HepG2 (cell line): ENCODE results near the gene MIF. TPM values are rescaled to one million over a fixed set of nuclear protein-coding genes. Genes with fewer than 3 reads are reported as not detected.

Source experiments
- CBFB ChIP-seq: sonication (generic); formaldehyde crosslinking; IDR thresholded peaks from 2 replicates; pipeline ENCODE4 v1.4.0; 2020; ENCODE audit warnings: missing genetic modification reagents
- ELF3 ChIP-seq: IDR thresholded peaks from 2 replicates; pipeline ENCODE4 v1.6.1; 2016; ENCODE audit warnings: missing genetic modification reagents, missing compliant biosample characterization
- GATAD2A ChIP-seq: IDR thresholded peaks from 2 replicates; pipeline ENCODE4 v1.6.1; 2016
- HNRNPK ChIP-seq: fragments of 200-400 bp; formaldehyde crosslinking; IDR thresholded peaks from 2 replicates; pipeline ENCODE4 v1.6.1; 2018; ENCODE audit warnings: low read length, low read depth, moderate library complexity, mild to moderate bottlenecking; ENCODE audit not compliant: poor library complexity, severe bottlenecking
- HNRNPLL ChIP-seq: fragments of 200-400 bp; formaldehyde crosslinking; IDR thresholded peaks from 2 replicates; pipeline ENCODE4 v1.6.1; 2017; ENCODE audit warnings: mild to moderate bottlenecking, low read depth, low read length; ENCODE audit not compliant: poor library complexity, severe bottlenecking
- KLF15 ChIP-seq: sonication (generic); formaldehyde crosslinking; IDR thresholded peaks from 2 replicates; pipeline ENCODE4 v1.8.1; 2023; ENCODE audit warnings: borderline replicate concordance, mild to moderate bottlenecking, inconsistent platforms, missing genetic modification reagents, mixed read lengths
- NKX3-1 ChIP-seq: sonication (generic); formaldehyde crosslinking; IDR thresholded peaks from 2 replicates; pipeline ENCODE4 v1.5.0; 2020; ENCODE audit warnings: missing genetic modification reagents
- PHF20 ChIP-seq: sonication (generic); formaldehyde crosslinking; IDR thresholded peaks from 2 replicates; pipeline ENCODE4 v1.5.0; 2020; ENCODE audit warnings: mild to moderate bottlenecking, missing genetic modification reagents
- RAD21 ChIP-seq: fragments of 450-650 bp; formaldehyde crosslinking; IDR thresholded peaks from 2 replicates; pipeline ENCODE4 v1.5.0; 2020; ENCODE audit warnings: mild to moderate bottlenecking
- SAP130 ChIP-seq: IDR thresholded peaks from 2 replicates; pipeline ENCODE4 v1.6.1; 2016; ENCODE audit warnings: low read depth
- SETDB1 ChIP-seq: sonication (generic); formaldehyde crosslinking; IDR thresholded peaks from 2 replicates; pipeline ENCODE4 v1.5.1; 2020; ENCODE audit warnings: missing genetic modification reagents, mild to moderate bottlenecking, borderline replicate concordance
- SRF ChIP-seq: IDR thresholded peaks from 2 replicates; pipeline ENCODE4 v1.6.1; 2011; ENCODE audit warnings: mild to moderate bottlenecking, low read depth, low read length, moderate library complexity
- SYNCRIP ChIP-seq: fragments of 200-400 bp; formaldehyde crosslinking; IDR thresholded peaks from 2 replicates; pipeline ENCODE4 v1.6.1; 2018; ENCODE audit warnings: mild to moderate bottlenecking, low read depth, low read length; ENCODE audit not compliant: insufficient read depth
- ZNF101 ChIP-seq: sonication (generic); formaldehyde crosslinking; IDR thresholded peaks from 2 replicates; pipeline ENCODE4 v1.4.0; 2020; ENCODE audit warnings: mild to moderate bottlenecking, low read depth, missing genetic modification reagents, borderline replicate concordance
- ZNF24 ChIP-seq: fragments of 450-650 bp; IDR thresholded peaks from 2 replicates; pipeline ENCODE4 v1.6.1; 2017; ENCODE audit warnings: antibody characterized with exemption, mild to moderate bottlenecking
- ZNF329 ChIP-seq: sonication (generic); formaldehyde crosslinking; IDR thresholded peaks from 2 replicates; pipeline ENCODE4 v1.9.0; 2021; ENCODE audit warnings: low read depth, mild to moderate bottlenecking, missing genetic modification reagents
- ZNF362 ChIP-seq: sonication (generic); formaldehyde crosslinking; IDR thresholded peaks from 2 replicates; pipeline ENCODE4 v1.4.0; 2020; ENCODE audit warnings: missing genetic modification reagents, mild to moderate bottlenecking, borderline replicate concordance
- ZNF563 ChIP-seq: sonication (generic); formaldehyde crosslinking; IDR thresholded peaks from 2 replicates; pipeline ENCODE4 v1.8.0; 2022; ENCODE audit warnings: mild to moderate bottlenecking, moderate library complexity, missing genetic modification reagents
- ZNF644 ChIP-seq: IDR thresholded peaks from 2 replicates; pipeline ENCODE4 v1.6.1; 2016; ENCODE audit warnings: low read depth
- ZNF703 ChIP-seq: sonication (generic); formaldehyde crosslinking; IDR thresholded peaks from 2 replicates; pipeline ENCODE4 v1.5.1; 2020; ENCODE audit warnings: missing genetic modification reagents, mild to moderate bottlenecking, moderate library complexity, borderline replicate concordance
- ZSCAN22 ChIP-seq: sonication (generic); formaldehyde crosslinking; IDR thresholded peaks from 2 replicates; pipeline ENCODE4 v1.4.0; 2020; ENCODE audit warnings: mild to moderate bottlenecking, missing genetic modification reagents
- ZSCAN31 ChIP-seq: sonication (generic); formaldehyde crosslinking; IDR thresholded peaks from 2 replicates; pipeline ENCODE4 v1.5.0; 2020; ENCODE audit warnings: low read depth, mild to moderate bottlenecking, missing genetic modification reagents
- polyA plus RNA-seq, 8 experiments: library from polyadenylated mRNA; depleted of rRNA in 3 of 8; stranded (reverse) in 7 of 8; unstranded in 1 of 8; fragments of >200 nt; fragmentation: Illumina TruSeq in 4 of 8; extraction: Trizol in 4 of 8; gene quantifications; 2 replicates each; pipeline versions ENCODE4 v1.2.1 to v1.2.3, GENCODE V29; 2011 to 2016; ENCODE audit warnings: low read depth in 4 of 8, missing spikeins in 1 of 8, mixed read lengths in 1 of 8; ENCODE audit not compliant: insufficient read depth in 1 of 8
- total RNA-seq, 5 experiments: library from RNA; depleted of rRNA; stranded (reverse); fragments of >200 nt; fragmentation: Illumina TruSeq; extraction: Trizol; gene quantifications; 2 replicates each; pipeline ENCODE4 v1.2.3, GENCODE V29; 2016; ENCODE audit warnings: low read depth in 1 of 5
- TF ChIP-seq, protein P1 (sequence below): sonication (generic); formaldehyde crosslinking; IDR thresholded peaks from 2 replicates; pipeline ENCODE4 v1.5.0; 2020; ENCODE audit warnings: missing genetic modification reagents, mild to moderate bottlenecking, borderline replicate concordance
- TF ChIP-seq, protein P2 (sequence below): sonication (generic); formaldehyde crosslinking; IDR thresholded peaks from 2 replicates; pipeline ENCODE4 v1.8.0; 2023; ENCODE audit warnings: mild to moderate bottlenecking, missing genetic modification reagents
- TF ChIP-seq, protein P3 (sequence below): sonication (generic); formaldehyde crosslinking; IDR thresholded peaks from 2 replicates; pipeline ENCODE4 v1.4.0; 2020; ENCODE audit warnings: mild to moderate bottlenecking, missing genetic modification reagents, borderline replicate concordance

Gene MIF
- total and polyA plus RNA-seq, 2 of the 13 experiments (the other 11 are each of a cell fraction or from before 2014, with no cell fraction given): 634 to 675 TPM

DNA sequence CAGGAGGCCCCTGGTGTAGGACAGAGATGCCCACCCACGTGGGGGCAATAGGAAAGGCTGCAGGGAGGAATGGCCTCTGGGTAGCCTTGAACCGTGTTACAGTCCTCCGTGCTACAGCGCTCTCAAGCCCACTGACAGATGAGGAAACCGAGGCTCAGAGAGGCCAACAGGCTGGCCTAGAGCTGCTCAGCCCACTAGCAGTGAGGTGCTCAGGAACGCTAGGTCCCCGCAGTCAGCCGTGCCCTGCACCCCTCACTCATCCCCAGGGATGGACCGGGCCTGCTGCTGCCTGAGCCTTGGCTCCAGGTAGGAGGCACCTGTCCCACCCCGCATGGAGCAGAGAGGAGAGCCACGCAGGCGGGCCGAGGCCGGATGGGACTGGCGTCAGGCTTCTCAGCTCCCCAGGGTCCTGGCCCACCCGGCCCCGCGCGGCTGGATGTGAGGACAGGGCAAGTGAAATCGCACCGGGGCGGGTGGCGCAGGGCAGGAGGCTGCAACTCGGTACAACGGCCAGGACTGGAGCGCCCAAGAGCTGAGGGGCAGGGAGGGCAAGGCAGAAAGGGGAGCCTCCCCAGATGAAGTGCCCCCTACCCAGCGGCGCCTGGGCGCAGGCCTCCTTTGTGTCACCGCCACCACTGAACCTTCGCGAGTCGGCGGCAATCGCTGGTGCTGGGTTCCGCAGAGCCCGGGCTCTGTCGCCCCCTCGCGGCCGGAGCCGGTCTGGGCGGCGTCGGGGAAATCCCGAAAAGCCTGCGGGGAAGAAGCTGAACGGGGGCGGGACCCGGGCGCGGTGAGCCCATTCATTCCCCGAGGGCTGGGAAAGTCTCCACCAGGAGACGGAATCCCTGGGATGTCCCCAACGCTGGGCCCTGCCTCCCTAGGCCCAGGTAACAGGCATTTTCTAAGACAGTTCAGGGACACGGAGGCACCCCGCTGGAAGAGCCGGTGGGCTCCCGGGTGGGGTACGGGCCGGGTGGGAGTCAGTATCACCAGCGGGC, 44.9 kb upstream of the MIF start (continued):
- TF ChIP-seq HNRNPK (peak; percentile 17), CBFB (CRISPR knock-in tag) (0 out of 2 replicates have a peak, but pooled peaks have one; percentile 32), SRF (no peak), ZNF329 (no peak), ZNF24 (no peak), ELF3 (CRISPR knock-in tag) (peak; percentile 46), PHF20 (0 out of 2 replicates have a peak, but pooled peaks have one; percentile 28), NKX3-1 (CRISPR knock-in tag) (no peak), ZSCAN22 (no peak), SETDB1 (no peak), SAP130 (CRISPR knock-in tag) (peak; percentile 70), KLF15 (CRISPR knock-in tag) (no peak), RAD21 (CRISPR knock-in tag) (peak; percentile 99), HNRNPLL (no peak), ZNF101 (CRISPR knock-in tag) (no peak), ZNF703 (CRISPR knock-in tag) (no peak), ZNF644 (CRISPR knock-in tag) (no peak), ZSCAN31 (CRISPR knock-in tag) (no peak), GATAD2A (CRISPR knock-in tag) (peak; percentile 29; the same call in 1 of the 2 replicates), SYNCRIP (no peak), ZNF362 (CRISPR knock-in tag) (no peak; the same call in 1 of the 2 replicates), ZNF563 (CRISPR knock-in tag) (0 out of 2 replicates have a peak, but pooled peaks have one; percentile 11)
- TF ChIP-seq, protein P1, sequence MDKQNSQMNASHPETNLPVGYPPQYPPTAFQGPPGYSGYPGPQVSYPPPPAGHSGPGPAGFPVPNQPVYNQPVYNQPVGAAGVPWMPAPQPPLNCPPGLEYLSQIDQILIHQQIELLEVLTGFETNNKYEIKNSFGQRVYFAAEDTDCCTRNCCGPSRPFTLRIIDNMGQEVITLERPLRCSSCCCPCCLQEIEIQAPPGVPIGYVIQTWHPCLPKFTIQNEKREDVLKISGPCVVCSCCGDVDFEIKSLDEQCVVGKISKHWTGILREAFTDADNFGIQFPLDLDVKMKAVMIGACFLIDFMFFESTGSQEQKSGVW (CRISPR knock-in tag): no peak
- TF ChIP-seq, protein P2, sequence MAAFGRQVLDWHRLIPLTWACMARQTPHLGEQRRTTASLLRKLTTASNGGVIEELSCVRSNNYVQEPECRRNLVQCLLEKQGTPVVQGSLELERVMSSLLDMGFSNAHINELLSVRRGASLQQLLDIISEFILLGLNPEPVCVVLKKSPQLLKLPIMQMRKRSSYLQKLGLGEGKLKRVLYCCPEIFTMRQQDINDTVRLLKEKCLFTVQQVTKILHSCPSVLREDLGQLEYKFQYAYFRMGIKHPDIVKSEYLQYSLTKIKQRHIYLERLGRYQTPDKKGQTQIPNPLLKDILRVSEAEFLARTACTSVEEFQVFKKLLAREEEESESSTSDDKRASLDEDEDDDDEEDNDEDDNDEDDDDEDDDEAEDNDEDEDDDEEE (CRISPR knock-in tag): no peak
- TF ChIP-seq, protein P3, sequence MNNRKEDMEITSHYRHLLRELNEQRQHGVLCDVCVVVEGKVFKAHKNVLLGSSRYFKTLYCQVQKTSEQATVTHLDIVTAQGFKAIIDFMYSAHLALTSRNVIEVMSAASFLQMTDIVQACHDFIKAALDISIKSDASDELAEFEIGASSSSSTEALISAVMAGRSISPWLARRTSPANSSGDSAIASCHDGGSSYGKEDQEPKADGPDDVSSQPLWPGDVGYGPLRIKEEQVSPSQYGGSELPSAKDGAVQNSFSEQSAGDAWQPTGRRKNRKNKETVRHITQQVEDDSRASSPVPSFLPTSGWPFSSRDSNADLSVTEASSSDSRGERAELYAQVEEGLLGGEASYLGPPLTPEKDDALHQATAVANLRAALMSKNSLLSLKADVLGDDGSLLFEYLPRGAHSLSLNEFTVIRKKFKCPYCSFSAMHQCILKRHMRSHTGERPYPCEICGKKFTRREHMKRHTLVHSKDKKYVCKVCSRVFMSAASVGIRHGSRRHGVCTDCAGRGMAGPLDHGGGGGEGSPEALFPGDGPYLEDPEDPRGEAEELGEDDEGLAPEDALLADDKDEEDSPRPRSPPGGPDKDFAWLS: no peak
